HG03469 (cell line): Measurements from ENCODE around the gene JADE3.

Source experiments
- ATAC-seq: cut with Tn5 transposase; IDR thresholded peaks from one replicate; pipeline ENCODE4 v1.9.1; 2021; ENCODE audit warnings: mild to moderate bottlenecking, moderate library complexity, moderate number of reproducible peaks; ENCODE audit not compliant: unreplicated experiment

The JADE3 gene

DNA sequence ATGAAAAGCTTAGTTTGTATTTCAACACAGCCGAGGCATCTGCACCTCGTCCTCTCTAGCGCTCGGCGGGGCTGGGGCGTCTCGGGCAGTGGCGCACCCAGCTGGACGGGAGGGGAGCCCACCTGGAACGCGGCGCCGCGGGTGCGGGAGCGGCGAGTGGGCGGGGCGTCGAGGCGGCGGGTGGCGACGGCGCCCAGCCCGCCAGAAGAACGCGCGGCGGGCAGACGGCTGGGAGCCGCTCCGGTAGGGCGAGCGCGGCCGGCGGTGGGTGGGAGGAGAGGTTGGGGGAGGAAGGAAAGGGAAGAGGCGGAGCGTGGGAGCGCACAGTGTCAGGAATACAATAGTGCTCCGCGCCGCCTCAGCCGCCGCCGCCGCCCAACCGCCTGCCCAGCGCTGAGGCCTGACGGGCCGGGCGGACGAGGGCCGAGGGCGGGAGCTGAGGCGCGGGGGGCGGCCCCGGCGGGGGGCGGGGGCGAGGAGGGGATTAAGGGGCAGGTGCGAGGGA, at the start of gene JADE3:
Gene JADE3 (plus strand): TSS at position 324 of the 505 bp plus-strand sequence. CDS start 72,474 bp downstream, outside the sequence.
- ATAC-seq = no peak

DNA sequence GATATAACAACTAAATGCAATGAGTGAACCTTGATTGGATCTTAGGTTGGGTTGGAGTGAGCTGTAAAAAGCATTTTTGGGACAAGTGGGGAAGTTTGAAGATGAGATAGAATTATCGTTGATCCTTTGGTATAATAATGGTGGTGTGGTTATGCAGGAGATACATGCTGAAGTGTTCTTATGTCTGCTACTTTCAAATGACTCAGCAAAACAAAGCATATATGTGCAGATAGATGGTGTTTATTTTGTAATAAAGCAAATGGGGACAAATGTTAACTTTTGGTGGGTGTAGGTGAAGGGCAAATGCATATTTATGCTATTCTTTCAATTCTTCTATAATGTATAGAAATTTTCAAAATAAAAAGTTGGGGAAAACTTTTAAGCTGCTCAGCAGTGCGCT, 49.1 kb upstream of the JADE3 start:
- no peak for ATAC-seq

DNA sequence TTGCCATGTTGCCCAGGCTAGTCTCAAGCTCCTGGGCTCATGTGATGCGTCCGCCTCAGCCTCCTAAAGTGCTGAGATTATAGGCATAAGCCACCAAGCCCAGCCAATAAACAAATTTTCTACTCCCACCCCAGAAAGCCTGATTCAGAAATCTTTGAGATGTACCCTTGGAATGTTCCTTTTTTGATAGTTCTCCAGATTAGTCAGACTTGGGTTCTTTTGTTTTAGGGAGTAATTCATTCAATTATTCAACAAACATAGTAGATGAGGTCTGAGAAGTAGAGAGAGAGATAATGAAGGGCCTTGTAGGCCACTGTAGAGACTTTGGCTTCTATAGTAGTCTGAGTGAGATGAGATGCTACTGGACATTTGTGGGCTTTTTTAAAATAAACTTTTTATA, 47.6 kb upstream of the JADE3 start:
- no peak for ATAC-seq

- ATAC-seq = no peak
Observed at GRCh38 chrX:46865281-46865680, 46.9 kb upstream of the JADE3 start.

DNA sequence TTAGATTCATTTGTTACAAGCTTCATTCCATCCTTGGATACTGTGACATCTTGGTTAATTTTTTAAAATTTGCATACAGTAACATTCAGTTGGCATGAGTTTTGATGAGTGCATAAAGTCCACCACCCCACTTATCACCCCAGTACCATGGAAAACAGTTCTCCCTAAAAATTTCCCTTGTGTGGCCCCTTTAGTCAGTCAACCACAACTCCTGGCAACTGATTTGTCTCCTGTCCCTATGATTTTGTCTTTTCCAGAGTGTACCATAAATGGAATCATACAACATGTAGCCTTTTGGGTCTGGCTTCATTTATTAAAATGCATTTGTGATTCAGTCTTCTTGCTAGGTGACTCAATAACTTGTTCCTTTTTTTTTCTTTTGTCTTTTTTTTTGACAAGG, 45.5 kb upstream of the JADE3 start:
- ATAC-seq = no peak

DNA sequence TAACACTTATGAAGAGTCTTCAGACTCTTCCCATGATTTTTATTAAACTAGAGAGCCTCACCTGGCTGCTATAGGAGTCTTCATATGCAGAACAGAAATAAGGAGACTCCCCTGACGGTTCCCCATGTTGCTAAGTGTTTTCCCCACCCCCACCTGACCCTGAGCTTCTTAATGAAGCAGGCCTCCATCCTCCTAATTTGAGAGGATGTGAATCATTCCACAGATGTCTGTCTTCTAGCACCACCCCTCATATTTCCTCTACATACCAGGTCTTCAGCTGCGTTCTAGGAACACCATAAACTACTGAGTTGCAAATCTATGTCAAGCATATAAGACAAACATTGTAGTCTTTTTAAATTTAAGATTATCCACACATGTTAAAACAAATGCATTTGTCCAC, 38.5 kb upstream of the JADE3 start:
- ATAC-seq = no peak

GRCh38 chrX:46876901-46877300, 35.3 kb upstream of the JADE3 start:
- ATAC-seq = no peak

- ATAC-seq = no peak
Observed at GRCh38 chrX:46882266-46882665, 30.0 kb upstream of the JADE3 start.

GRCh38 chrX:46884799-46885198, 27.4 kb upstream of the JADE3 start:
- no peak for ATAC-seq

GRCh38 chrX:46898207-46898606, 14.0 kb upstream of the JADE3 start:
- no peak for ATAC-seq

GRCh38 chrX:46903458-46904242, 8.6 kb upstream of the JADE3 start:
- no peak for ATAC-seq

GRCh38 chrX:46904626-46905025, 7.6 kb upstream of the JADE3 start:
- no peak for ATAC-seq

GRCh38 chrX:46910415-46910814, 1.8 kb upstream of the JADE3 start:
- no peak for ATAC-seq

DNA sequence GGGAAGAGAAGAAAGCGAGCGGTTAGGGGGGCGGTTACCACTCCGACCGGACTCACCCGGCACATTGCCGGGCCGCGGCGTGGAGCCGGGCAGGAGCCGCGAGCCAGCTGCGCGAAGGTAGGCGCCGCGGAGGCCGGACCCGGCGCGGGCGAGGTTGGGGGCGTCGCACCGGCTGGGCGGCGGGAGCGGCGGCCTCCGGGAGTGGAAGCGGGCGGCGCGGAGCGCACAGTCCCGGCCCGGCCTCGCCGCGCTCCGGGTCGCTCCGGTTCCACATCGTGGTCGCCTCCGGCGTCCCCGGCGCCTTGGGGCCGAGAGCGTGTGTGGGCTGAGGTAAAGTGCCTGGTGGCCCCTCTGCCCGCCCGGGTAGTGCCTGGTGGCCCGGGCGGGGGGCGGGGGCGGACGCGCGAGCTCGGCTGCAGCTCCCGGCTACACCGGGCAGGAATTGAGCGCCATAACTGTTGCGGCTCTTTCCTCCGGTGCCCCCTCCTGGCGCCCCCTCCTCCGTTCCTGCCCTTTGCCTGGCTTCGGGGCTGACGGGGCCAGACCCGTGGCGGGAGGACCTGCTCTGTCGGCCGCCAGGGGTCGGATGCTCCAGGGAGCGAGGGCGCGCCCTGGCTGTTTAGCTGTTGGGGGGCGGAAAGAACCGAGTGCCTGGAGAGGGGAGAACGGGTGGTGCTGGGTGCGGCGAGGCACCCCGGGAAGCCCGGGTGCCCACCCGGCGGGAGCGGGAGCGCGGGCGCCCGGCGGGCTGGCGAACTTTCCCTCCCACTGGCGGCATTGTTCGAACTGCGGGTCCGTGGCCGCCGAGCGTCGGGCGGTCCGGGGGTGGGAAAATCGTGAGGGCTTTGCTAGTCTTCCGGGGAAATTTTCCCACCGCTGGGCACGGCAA, 626 bp downstream of the JADE3 start:
- no peak for ATAC-seq

DNA sequence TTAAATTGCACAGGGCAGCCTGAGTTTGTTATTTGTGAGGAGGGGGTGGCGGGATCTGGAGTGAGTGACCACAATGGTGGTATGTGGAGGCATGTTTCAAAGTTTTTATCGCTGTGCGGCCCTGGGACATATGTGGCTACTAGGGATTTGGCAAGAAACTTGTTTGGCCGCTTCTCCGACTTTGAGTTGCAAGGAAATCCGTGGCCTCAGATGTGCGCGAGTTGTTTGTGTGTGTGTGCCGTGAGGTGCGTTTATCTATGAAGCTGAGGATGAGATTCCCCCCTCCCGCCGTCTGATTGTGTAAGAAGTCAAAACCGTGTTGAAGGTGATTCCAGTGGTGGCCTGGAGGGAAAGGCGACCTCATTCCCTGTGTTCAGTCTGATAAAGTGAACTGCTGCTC, 1.4 kb downstream of the JADE3 start:
- no peak for ATAC-seq

- ATAC-seq = no peak
Observed at GRCh38 chrX:46916273-46916672, 4.1 kb downstream of the JADE3 start.

DNA sequence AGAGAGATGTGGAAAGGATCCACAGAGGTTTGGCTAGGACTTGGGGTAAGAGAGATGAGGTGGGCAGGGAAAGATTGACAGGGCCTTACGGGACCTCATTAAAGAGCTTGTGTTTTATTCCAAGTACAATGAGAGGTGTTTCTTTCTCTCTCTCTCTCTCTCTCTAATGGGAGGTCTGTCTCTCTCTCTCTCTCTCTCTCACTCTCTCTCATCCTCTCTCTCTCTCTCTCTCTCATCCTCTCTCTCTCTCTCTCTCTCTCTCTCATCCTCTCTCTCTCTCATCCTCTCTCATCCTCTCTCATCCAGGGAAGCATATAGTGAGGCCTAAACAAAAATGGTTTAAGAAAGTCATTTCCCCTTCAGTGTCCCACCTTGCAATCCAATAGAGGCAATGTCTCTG, 5.4 kb downstream of the JADE3 start:
- no peak for ATAC-seq

GRCh38 chrX:46918434-46918833, 6.2 kb downstream of the JADE3 start:
- no peak for ATAC-seq

- ATAC-seq = no peak
Observed at GRCh38 chrX:46920235-46920634, 8.0 kb downstream of the JADE3 start.

DNA sequence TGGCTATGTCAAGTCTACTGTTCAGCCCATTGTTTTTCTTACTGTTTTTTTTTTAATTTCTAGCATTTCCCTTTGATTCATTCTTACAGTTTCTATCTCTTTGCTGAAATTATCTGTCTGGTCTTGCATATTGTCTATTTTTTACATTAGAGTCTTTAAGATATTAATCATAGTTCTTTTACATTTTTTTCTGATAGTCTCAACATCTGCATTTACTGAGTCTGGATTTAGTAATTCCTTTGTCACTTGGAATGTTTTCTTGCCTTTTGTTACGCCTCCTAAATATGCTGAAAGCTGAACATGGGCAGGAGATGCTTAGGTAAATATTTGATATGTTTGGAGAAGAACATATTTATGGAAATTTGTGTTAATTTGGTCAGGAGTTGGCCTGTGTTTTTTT, 10.4 kb downstream of the JADE3 start:
- no peak for ATAC-seq

- no peak for ATAC-seq
Observed at GRCh38 chrX:46927718-46928117, 15.5 kb downstream of the JADE3 start.
